Peyer's patch (tissue), 4 donors: ENCODE data around the gene CA5A. TPM values are rescaled to one million over a fixed set of nuclear protein-coding genes. Genes with fewer than 3 reads are reported as not detected.
A peak's percentile ranks its signal among the peaks of the same experiment; 100 is the strongest.
"Not testable (repeated sequence)": the region's sequence is repeated elsewhere in the genome, so short reads cannot be mapped to it uniquely, and the experiment has no call there.

ENCODE experiments used
- DNase-seq, 3 donors: peaks; one replicate each; pipeline ENCODE4 v3.0.0-alpha.2; 2017 to 2019
- H3K27ac ChIP-seq, 4 donors: fragments of 200-600 bp; sonication (generic); one replicate each; pipeline ENCODE4 v1.5.1; 2016 to 2019
- H3K27me3 ChIP-seq, 2 donors: fragments of 200-600 bp; sonication (generic); one replicate each; pipeline ENCODE4 v1.5.1; 2019
- H3K36me3 ChIP-seq, 3 donors: fragments of 200-600 bp; sonication (generic); one replicate each; pipeline ENCODE4 v1.5.1; 2016 to 2019
- H3K4me1 ChIP-seq, 4 donors: fragments of 200-600 bp; sonication (generic); one replicate each; pipeline ENCODE4 v1.5.1; 2016 to 2019
- H3K4me3 ChIP-seq, 4 donors: fragments of 200-600 bp; sonication (generic); 1 replicate in 3 of 4; 2 replicates in 1 of 4; pipeline ENCODE4 v1.5.1; 2016 to 2019; ENCODE audit warnings: mild to moderate bottlenecking in 1 of 4
- H3K9me3 ChIP-seq, 4 donors: fragments of 200-600 bp; sonication (generic); one replicate each; pipeline ENCODE4 v1.5.1; 2016 to 2019; ENCODE audit warnings: mild to moderate bottlenecking in 1 of 4
- CTCF ChIP-seq, 6 experiments: fragments of 450-650 bp in 4 of 6; fragments of 200-600 bp in 2 of 6; sonication (generic) in 1 of 6; IDR thresholded peaks; one replicate each; pipeline ENCODE4 v1.5.1; 2017 to 2019; ENCODE audit warnings: antibody characterized with exemption in 6 of 6, mild to moderate bottlenecking in 3 of 6, moderate library complexity in 1 of 6
- POLR2A ChIP-seq, 2 donors: fragments of 450-650 bp; IDR thresholded peaks; one replicate each; pipeline ENCODE4 v1.5.1; 2017; ENCODE audit warnings: antibody characterized with exemption in 2 of 2, mild to moderate bottlenecking in 2 of 2, moderate library complexity in 2 of 2
- total RNA-seq, 4 donors: library from RNA; depleted of rRNA; stranded (reverse); fragments of >200 nt; gene quantifications; one replicate each; pipeline ENCODE4 v1.1.0, GENCODE V29; 2016

Gene CA5A
- not detected for total RNA-seq

DNA sequence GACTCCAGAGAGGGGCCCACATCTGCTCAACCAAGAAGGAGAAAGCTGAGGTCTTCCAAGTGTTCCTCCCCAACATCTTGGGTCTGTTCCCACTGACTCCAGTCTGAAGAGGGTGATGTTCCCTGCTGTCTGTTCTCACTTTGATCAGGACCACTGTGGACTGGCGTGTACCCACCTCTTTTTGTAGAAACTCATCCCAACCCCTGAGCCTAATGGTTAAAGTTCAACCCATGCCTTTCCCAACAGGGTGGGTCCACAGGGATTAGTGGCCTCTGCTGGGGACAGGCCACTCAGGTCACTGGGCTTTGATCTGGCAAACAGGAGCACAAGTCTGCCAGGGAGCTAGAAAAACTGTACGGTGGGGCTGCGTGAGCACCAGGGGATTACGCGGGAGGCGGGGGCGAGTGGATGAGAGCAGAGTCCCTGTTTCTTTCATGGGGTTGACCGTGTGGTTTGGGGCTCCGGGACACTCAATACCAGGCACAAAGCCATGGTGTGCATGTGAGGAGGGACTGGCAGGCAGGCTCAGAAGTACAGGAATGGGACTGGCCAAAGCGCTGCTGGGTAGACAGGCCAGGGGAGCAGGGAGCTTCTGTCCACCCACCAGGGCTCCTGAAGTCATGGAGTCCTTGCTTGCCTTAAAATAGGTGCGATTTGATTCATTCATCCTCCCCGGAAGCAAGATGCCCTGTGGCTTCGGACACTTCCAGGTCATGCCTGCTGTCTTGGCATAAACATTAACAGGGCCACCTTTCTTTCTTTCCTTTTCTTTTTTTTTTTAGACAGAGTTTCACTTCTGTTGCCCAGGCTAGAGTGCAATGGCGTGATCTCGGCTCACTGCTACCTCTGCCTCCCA is at the start of gene CA5A:
Gene CA5A, minus strand, starts transcription at position 155 of the 856 bp plus-strand sequence. Its CDS starts 79 bp downstream, at position 76.
- no peak for TF ChIP-seq CTCF (IDR thresholded peaks at IDR 0.05)
- TF ChIP-seq POLR2A (IDR thresholded peaks at IDR 0.05), result no peak

GRCh38 chr16:87985493-87985892 is 49.2 kb upstream of the CA5A start:
- H3K4me3 ChIP-seq, DNase-seq, H3K27me3 ChIP-seq, H3K4me1 ChIP-seq, H3K27ac ChIP-seq, H3K9me3 ChIP-seq: not testable (repeated sequence)
- H3K36me3 ChIP-seq, result peaks cover 0 to 32% (median 0%) of the 10 kb centered on the region in 3 donors

More for the DNA sequence above, at the start of gene CA5A:
- DNase-seq, result no peak
- Histone ChIP-seq H3K27ac (no peak within 1 kb of the TSS), H3K36me3 (no peaks in the 10 kb centered on the region), H3K27me3 (no peaks in the 10 kb centered on the region), H3K4me1 (no peaks in the 10 kb centered on the region), H3K4me3 (no peak within 1 kb of the TSS), H3K9me3 (no peaks in the 10 kb centered on the region)

DNA sequence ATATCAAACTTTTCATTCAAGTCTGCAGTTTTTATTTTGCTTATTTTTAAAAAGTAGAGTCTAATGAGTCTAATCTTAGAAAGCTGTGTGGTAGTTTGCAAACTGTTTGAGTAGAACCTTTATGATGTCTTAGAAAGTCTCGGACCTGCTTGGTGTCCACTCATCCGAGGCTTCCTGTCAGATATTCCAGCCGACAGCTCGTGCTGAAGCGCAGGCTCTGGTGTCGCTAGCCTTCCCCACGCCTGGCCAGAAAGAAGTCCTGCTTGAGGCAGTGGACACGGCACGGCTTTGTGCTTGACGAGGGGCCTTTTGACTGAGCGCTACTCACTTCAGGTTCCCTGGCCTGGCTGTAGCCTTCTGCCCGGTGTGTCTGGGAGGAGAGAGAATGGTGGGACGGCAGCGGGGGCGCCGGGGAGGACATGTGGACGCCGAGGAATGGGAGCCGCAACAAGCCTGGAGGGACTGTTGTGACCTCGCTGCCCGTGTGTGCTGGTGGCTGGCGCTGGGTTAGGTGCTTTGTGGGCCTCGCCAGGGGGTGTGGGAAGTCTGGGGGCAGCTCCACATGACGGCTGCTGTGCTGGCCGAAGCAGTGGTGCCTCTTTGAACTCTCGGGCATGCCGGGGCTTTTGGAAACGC is 48.4 kb upstream of the CA5A start:
- Histone ChIP-seq H3K36me3 (peaks cover 0 to 32% (median 0%) of the 10 kb centered on the region in 3 donors), H3K27ac (no peak overlapping the region), H3K4me1 (no peaks in the 10 kb centered on the region), H3K27me3 (no peaks in the 10 kb centered on the region), H3K9me3 (no peaks in the 10 kb centered on the region), H3K4me3 (no peak overlapping the region)
- TF ChIP-seq POLR2A (IDR thresholded peaks at IDR 0.05) (no peak), CTCF (IDR thresholded peaks at IDR 0.05) (no peak)
- DNase-seq, result no peak

DNA sequence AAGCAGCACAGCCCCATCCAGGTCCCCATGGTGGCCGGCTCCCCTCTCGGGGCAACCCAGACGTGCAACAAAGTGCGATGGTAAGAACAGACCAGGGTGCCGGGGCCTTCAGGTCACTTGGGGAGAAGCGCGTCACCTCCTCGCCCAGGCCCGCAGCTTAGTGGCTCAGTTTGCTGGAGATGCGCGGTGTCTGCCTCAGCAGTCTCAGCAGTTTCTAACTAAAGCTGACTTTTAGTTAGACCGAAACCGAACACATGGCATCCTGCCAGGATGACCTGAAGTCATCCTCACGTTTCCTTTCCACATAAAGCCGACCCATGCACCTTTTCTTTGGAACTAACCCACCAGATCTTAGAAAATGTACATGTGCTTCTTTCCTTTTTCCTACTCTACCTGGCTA is 47.9 kb upstream of the CA5A start:
- H3K4me3 ChIP-seq, H3K27me3 ChIP-seq, H3K9me3 ChIP-seq, DNase-seq, H3K4me1 ChIP-seq, H3K27ac ChIP-seq: not testable (repeated sequence)
- peaks cover 0 to 32% (median 0%) of the 10 kb centered on the region in 3 donors for H3K36me3 ChIP-seq

GRCh38 chr16:87983737-87984097 is 47.4 kb upstream of the CA5A start:
- H3K4me1 ChIP-seq, H3K4me3 ChIP-seq, H3K9me3 ChIP-seq, H3K27ac ChIP-seq, DNase-seq, H3K27me3 ChIP-seq: not testable (repeated sequence)
- H3K36me3 ChIP-seq, result peaks cover 0 to 37% (median 0%) of the 10 kb centered on the region in 3 donors

DNA sequence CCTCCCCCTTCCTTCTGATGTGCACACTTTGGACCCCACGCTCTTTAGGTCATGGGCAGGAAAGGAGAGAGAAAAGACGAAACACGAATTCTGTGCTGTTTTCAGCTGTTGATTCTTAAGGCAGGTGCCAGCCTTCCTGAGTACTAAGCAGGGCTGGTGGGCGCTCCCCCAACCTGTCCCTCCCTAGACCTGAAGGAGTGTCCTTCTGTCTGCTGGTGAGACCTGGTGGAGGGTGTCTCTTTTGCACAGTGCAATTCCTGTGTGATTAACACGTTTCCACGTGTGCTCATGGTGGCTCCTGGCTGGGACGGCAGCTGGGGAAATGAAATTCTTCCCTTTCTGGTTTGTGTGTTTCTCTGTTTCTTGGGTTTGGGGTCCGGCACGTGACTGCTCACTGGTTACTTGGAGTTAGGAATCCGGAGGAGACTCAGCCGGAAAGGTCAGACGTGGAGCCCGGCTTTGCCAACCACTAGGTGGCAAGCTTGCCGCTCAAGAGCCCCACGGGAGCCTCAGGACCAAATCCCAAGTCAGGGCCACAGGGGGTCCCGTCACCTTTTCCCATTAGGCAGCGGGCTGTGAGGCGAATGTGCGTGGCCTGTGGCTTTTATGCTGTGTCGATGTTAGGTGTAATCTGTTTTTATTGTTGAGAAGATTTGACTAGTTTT is 46.9 kb upstream of the CA5A start:
- TF ChIP-seq CTCF (IDR thresholded peaks at IDR 0.05), result peak in 1 of 6 experiments; percentile 4

DNA sequence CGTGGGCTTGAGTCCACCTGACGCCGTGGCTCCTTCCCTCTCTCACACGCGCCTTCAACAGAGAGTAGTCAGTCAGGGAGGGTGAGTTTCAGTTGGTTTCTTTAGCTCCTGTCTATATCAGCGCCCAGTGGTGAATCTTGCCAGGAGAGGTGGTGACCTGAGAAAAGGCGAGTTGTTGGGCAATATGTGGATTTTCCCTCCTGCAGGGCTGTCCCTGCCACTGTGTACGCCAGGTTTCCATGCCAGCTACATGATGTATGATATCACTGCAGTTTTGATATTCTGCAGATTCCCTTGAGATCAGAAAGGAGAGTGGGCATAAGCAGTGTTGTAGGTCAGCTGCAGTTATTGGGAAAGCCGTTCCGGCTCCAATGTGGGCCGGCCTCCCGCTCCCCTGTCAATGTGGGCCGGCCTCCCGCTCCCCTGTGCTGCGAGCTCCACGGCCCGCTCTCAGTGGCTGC is 46.3 kb upstream of the CA5A start:
- TF ChIP-seq POLR2A (IDR thresholded peaks at IDR 0.05) (no peak), CTCF (IDR thresholded peaks at IDR 0.05) (no peak)
- H3K27ac ChIP-seq, result no peak overlapping the region
- H3K9me3 ChIP-seq, result no peaks in the 10 kb centered on the region
- DNase-seq, result no peak
- no peaks in the 10 kb centered on the region for H3K27me3 ChIP-seq
- H3K4me1 ChIP-seq, result no peaks in the 10 kb centered on the region
- H3K4me3 ChIP-seq, result no peak overlapping the region
- H3K36me3 ChIP-seq, result peaks cover 0 to 40% (median 0%) of the 10 kb centered on the region in 3 donors

More for the DNA sequence above, 46.9 kb upstream of the CA5A start:
- not testable (repeated sequence) for DNase-seq, H3K9me3 ChIP-seq, H3K4me1 ChIP-seq, H3K27me3 ChIP-seq, H3K27ac ChIP-seq, H3K4me3 ChIP-seq
- peaks cover 0 to 40% (median 0%) of the 10 kb centered on the region in 3 donors for H3K36me3 ChIP-seq

DNA sequence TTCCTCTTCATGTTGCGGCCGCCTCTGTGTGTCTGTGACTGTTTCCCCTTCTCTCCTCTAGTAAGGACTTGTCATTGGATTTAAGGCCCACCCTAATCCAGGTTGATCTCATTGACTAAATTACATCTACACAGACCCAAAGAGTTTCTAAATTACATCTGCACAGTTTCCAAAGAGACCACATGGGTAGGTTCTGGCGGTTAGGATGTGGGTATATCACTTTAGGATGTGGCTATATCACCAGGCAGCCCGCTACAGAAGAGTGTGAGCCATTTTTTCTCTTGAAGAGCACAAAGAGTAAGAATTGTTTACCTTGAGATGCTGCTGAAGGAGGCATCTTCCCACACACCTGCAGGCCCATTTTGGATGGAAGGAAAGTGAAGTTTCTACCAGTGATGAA is 45.0 kb upstream of the CA5A start:
- not testable (repeated sequence) for H3K4me1 ChIP-seq, H3K4me3 ChIP-seq, H3K27me3 ChIP-seq, H3K9me3 ChIP-seq, DNase-seq, H3K27ac ChIP-seq
- peaks cover 0 to 40% (median 0%) of the 10 kb centered on the region in 3 donors for H3K36me3 ChIP-seq

GRCh38 chr16:87979911-87980630 is 43.7 kb upstream of the CA5A start:
- H3K36me3 ChIP-seq, result peaks cover 0 to 40% (median 0%) of the 10 kb centered on the region in 3 donors
- H3K4me3 ChIP-seq, H3K9me3 ChIP-seq, H3K27me3 ChIP-seq, H3K4me1 ChIP-seq, DNase-seq, H3K27ac ChIP-seq: not testable (repeated sequence)
